Stimulated activated naive CD8-positive, alpha-beta T cell treated with anti-CD3 and anti-CD28 coated beads, Interleukin-15, Interleukin-2, amounts not matched to agents 100 ng/mL and 50 ng/mL, for 24 hours (primary cell): ENCODE results near the gene TMBIM1.
"Not testable (repeated sequence)": the region's sequence is repeated elsewhere in the genome, so short reads cannot be mapped to it uniquely, and the experiment has no call there.

Experiments used
- H3K27ac Mint-ChIP-seq: one replicate; pipeline ENCODE4 v1.8.0; 2021; ENCODE audit warnings: mild to moderate bottlenecking, mixed read lengths
- H3K27me3 Mint-ChIP-seq: one replicate; pipeline ENCODE4 v1.8.0; 2021; ENCODE audit warnings: mixed read lengths
- H3K36me3 Mint-ChIP-seq: one replicate; pipeline ENCODE4 v1.8.0; 2021; ENCODE audit warnings: low read depth, mixed read lengths
- H3K4me1 Mint-ChIP-seq: one replicate; pipeline ENCODE4 v1.8.0; 2021; ENCODE audit warnings: low read depth, mixed read lengths
- H3K4me3 Mint-ChIP-seq: one replicate; pipeline ENCODE4 v1.8.0; 2021; ENCODE audit warnings: mild to moderate bottlenecking, mixed read lengths
- H3K9me3 Mint-ChIP-seq: one replicate; pipeline ENCODE4 v1.8.0; 2021; ENCODE audit warnings: mixed read lengths

TMBIM1 gene

DNA sequence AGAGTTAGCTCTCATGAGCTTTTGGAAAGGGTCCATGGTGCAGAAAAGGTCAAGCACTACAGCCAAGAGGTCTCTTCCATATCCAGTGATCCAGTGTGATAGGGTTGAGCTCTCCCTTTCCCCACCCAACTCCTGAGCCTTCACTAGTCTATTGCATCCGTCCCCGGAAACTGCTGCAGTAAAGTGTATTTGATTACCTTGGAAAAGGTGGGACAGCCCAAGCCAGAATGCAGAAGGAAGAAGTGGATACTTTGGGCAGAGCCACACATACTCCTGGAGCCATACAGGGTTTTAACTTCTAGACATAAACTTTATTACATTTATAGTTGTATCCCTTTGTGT, 18.4 kb downstream of the TMBIM1 start:
- peak overlapping the region; percentile 31 for H3K27ac Mint-ChIP-seq
- peaks cover 37% of the 10 kb centered on the region for H3K36me3 Mint-ChIP-seq
- no peaks in the 10 kb centered on the region for H3K9me3 Mint-ChIP-seq
- H3K27me3 Mint-ChIP-seq = no peaks in the 10 kb centered on the region
- H3K4me3 Mint-ChIP-seq = no peak overlapping the region
- peaks cover 36% of the 10 kb centered on the region for H3K4me1 Mint-ChIP-seq

DNA sequence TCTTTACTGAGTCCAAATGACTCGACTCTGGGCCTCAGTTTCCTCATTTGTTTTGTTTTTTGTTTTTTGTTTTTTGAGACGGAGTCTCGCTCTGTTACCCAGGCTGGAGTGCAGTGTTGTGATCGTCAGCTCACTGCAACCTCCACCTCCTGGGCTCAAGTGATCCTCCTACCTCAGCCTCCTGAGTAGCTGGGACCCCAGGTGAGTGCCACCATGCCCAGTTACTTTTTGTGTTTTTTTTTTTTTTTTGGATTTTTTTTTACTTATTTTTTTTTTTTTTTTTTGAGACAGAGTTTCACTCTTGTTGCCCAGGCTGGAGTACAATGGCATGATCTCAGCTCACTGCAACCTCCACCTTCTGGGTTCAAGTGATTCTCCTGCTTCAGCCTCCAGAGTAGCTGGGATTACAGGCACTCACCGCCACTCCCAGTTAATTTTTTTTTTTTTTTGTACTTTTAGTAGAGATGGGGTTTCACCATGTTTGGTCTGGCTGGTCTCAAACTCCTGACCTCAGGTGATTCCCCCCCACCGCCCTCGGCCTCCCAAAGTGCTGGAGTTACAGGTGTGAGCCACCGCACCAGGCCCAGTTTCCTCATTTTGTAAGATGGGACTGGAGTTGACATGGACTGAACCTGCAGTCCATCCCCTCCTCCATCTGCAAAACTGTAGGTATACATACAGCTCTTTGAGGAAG, 18.9 kb downstream of the TMBIM1 start:
- not testable (repeated sequence) for H3K27me3 Mint-ChIP-seq, H3K4me3 Mint-ChIP-seq, H3K9me3 Mint-ChIP-seq
- Mint-ChIP-seq H3K27ac (peak overlapping the region; percentile 31), H3K4me1 (peaks cover 38% of the 10 kb centered on the region), H3K36me3 (peaks cover 37% of the 10 kb centered on the region)

DNA sequence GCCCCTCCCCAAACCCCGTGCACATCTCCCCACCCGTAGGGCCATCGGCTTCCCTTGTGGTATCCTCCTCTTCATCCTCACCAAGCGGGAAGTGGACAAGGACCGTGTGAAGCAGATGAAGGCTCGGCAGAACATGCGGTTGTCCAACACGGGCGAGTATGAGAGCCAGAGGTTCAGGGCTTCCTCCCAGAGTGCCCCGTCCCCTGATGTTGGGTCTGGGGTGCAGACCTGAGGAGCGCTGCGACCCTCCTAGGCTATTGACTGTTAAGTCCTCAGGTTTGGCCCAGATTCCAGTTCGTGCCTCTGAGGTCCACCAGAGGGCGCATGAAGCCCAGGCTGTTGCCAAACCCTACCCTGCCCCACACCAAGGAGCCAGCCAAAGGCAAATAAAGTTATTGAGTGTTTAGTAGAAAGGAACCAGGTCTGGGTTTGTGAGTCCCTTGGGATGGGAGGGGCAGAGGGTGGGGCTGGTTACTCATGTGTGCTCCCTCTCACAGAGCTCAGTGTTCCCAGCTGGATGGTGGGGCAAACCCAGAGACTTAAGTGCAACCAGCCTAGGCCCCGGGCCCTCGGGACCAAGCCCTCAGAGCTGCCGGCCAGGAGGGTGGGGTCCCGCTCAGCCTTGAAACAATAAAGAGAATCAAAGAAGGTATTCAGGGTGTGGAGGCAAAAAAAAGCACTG, 19.6 kb downstream of the TMBIM1 start:
- Mint-ChIP-seq H3K27me3 (no peaks in the 10 kb centered on the region), H3K36me3 (peaks cover 38% of the 10 kb centered on the region), H3K9me3 (no peaks in the 10 kb centered on the region), H3K4me3 (no peak overlapping the region), H3K4me1 (peaks cover 39% of the 10 kb centered on the region), H3K27ac (peak overlapping the region; percentile 94)

DNA sequence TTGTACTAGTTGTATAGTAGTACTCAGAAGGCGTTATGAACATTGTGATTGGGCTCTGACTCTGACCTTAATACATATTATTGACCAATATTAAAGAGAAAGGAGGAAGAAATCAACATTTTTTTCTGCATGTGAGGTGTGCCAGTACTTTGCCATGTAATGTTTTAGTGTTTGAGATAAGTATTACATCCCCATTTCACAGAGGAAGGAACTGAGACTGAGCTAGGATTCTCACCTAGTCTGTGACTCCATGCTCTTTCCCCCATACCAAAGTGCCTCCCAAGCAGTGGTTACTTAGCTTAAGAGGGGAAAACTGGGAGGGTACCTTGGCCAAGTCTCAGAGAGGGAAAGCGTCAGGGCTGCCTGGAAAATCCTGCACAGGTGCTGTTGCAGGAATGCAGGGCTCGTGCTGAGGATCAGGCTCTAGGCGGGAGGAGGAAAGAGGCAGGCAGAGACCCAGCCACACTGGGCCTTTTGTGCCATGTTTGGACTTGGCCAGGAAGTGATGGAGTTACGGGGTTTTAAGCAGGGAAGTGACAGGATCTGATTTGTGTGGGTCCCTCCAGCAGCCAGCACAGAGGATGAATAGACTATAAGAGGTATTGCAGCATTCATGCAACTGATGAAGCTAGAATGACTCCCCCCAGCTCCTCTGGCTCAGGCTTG, 20.3 kb downstream of the TMBIM1 start:
- H3K27ac Mint-ChIP-seq = peak overlapping the region; percentile 94
- H3K27me3 Mint-ChIP-seq = no peaks in the 10 kb centered on the region
- no peaks in the 10 kb centered on the region for H3K9me3 Mint-ChIP-seq
- peak overlapping the region; percentile 95 for H3K4me3 Mint-ChIP-seq
- peaks cover 46% of the 10 kb centered on the region for H3K4me1 Mint-ChIP-seq
- H3K36me3 Mint-ChIP-seq = peaks cover 38% of the 10 kb centered on the region

DNA sequence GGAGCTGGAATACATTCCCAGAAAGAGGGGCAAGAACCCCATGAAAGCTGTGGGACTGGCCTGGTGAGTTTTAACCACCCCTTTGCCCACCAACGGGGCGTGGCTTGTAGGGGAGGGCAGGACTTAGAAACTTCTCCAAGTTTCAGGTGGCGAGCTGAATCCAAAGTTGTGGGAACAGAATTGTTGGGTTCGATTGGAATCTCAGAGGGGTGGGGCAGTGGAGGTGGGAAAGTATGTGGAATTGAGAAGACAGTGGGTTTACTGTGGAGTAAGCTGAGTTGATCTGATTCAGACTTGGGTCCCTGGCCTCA, 20.9 kb downstream of the TMBIM1 start:
- H3K4me1 Mint-ChIP-seq = peaks cover 50% of the 10 kb centered on the region

DNA sequence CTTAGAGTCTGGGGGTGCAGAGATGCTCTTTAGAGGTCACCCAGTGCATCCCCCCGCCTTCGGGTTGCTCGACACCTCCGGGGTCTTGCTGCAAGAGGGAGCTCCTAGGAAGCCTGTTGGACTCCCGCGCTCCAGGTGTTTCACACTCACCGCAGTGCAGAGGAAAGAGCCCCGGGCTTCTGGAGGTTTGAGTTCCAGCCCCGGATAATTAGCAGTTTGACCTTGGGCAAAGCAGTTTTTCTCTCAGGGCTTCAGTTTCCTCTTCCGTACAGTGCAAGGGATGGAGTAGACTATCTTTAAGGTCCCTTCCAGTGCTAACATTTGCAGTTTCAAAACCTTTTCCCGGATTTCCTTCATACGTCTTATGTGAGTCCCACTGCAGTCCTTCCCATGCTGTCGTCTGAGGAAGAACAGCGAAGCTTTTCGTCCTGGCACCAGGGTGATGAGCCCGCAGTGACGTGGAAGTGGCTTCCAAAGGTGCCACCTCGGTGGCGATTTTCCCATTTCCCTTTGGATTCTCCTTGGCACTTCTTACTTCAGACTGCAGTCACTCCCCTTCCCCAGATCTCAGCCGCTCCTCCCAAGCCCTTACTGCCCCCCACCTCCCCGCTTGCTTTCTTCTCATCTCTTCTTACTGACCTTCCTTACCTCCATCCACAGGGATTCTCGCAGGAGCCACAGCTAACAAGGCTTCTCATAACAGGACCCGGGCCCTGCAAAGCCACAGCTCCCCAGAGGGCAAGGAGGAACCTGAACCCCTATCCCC, 21.4 kb downstream of the TMBIM1 start:
- no peaks in the 10 kb centered on the region for H3K27me3 Mint-ChIP-seq
- peaks cover 50% of the 10 kb centered on the region for H3K4me1 Mint-ChIP-seq
- H3K4me3 Mint-ChIP-seq = peak overlapping the region; percentile 95
- peaks cover 39% of the 10 kb centered on the region for H3K36me3 Mint-ChIP-seq
- peak overlapping the region; percentile 94 for H3K27ac Mint-ChIP-seq
- no peaks in the 10 kb centered on the region for H3K9me3 Mint-ChIP-seq

More for the DNA sequence above, 20.9 kb downstream of the TMBIM1 start:
- Mint-ChIP-seq H3K4me3 (peak overlapping the region; percentile 95), H3K36me3 (peaks cover 37% of the 10 kb centered on the region), H3K27me3 (no peaks in the 10 kb centered on the region), H3K27ac (peak overlapping the region; percentile 94), H3K9me3 (no peaks in the 10 kb centered on the region)

DNA sequence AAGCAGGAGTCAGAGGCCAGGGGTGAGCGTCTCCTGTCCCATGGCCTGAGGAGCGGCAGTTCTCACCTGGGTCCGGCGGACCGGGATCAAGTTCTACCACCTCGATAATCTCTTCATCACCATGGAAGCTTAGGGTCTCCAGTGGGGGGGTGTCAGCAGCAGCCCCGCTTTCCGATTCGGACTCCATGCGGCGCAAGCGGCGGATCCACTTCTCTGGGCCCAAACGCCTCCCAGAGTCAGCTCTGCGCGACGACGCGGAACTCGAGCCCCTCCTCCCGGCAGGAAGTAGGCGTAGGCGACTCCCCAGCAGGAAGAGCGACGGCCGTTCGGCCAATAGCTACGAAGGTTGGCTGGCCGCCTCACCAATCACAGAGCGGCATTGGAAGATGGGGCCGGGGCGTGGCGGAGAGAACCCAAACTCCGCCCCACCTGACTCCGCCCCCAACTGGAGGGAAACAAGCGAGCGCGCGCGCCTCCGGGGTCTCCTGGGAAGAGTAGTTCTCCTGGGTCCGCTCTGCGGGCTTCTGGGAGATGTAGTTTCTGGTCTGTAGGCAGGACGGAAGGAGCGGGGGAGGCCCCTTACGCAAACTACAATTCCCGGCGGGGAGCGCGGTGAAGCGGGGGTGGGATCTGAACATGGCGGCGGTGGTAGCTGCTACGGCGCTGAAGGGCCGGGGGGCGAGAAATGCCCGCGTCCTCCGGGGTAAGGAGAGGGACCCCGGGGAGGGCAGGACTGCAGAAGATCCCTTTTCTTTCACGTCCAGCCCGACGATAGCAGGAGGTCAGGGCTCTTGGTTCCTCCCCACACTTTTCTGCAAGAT, 22.2 kb downstream of the TMBIM1 start, which contains the start of the genes AAMP and PNKD:
TSS of gene AAMP (minus strand) at position 238 of the 821 bp plus-strand sequence. CDS start at position 187, 51 bp downstream.
TSS of gene PNKD (plus strand) at position 620 of the 821 bp plus-strand sequence. CDS start at position 637, 17 bp downstream.
- no peaks in the 10 kb centered on the region for H3K9me3 Mint-ChIP-seq

DNA sequence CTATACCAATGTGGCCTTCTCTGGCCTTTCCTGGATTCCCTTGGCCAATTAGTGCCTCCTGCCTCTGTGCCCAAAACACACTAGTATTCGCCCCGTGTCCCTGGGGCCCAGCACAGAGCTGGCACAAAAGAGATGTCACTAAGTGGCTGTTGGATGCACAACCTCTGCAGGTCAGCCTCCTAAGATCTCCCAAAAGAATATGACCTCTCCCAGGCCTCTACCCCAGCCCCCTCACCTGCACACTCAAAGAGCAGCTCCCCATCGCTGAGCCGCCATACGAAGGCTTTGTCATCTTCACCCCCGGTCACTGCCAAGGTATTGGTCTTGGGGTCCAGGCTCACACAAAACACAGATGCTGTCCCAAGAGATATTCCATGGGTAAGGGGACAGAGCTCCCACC, 25.0 kb downstream of the TMBIM1 start:
- Mint-ChIP-seq H3K9me3 (no peaks in the 10 kb centered on the region), H3K36me3 (peaks cover 31% of the 10 kb centered on the region), H3K4me3 (no peak overlapping the region), H3K4me1 (peaks cover 43% of the 10 kb centered on the region), H3K27ac (no peak overlapping the region), H3K27me3 (no peaks in the 10 kb centered on the region)

More for the DNA sequence above, 22.2 kb downstream of the TMBIM1 start, which contains the start of the genes AAMP and PNKD:
- H3K4me1 Mint-ChIP-seq = peaks cover 50% of the 10 kb centered on the region
- no peaks in the 10 kb centered on the region for H3K27me3 Mint-ChIP-seq
- H3K27ac Mint-ChIP-seq = peak within 1 kb of the TSS; percentile 94
- peaks cover 33% of the 10 kb centered on the region for H3K36me3 Mint-ChIP-seq
- peak within 1 kb of the TSS; percentile 95 for H3K4me3 Mint-ChIP-seq

DNA sequence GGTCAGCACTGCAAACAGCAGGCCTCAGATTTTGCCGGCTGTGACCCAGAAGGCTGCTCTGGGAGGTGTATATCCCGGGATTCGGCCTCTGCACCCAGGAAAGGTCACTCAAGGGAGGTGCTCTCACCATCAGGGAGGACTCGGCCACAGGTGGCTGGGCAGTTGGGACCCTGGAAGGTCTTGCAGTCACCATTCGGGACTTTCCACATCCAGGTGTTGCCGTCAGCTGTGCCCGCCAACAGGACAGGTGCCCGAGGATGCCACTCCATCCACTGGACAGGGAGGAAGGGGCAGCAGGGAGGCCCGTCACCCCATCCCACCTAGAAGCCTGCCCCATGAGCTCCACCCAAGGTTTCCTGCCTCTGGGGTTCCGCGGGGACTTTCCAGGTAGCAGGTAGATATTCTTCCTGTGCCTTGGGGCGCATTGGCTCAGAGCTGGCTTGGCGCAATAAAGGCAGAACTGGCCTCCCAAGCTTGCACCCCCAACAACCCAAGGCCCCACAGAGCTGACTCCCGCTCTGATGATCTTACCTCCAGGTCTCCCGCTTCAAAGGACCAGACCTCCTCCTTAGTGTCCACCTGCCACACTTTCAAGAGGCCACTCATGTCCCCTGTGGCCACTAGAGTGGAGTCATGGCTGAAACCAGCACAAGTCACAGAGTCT, 25.9 kb downstream of the TMBIM1 start:
- H3K4me1 Mint-ChIP-seq = peaks cover 36% of the 10 kb centered on the region
- no peaks in the 10 kb centered on the region for H3K9me3 Mint-ChIP-seq
- no peak overlapping the region for H3K27ac Mint-ChIP-seq
- H3K27me3 Mint-ChIP-seq = no peaks in the 10 kb centered on the region
- H3K4me3 Mint-ChIP-seq = no peak overlapping the region
- peaks cover 31% of the 10 kb centered on the region for H3K36me3 Mint-ChIP-seq

DNA sequence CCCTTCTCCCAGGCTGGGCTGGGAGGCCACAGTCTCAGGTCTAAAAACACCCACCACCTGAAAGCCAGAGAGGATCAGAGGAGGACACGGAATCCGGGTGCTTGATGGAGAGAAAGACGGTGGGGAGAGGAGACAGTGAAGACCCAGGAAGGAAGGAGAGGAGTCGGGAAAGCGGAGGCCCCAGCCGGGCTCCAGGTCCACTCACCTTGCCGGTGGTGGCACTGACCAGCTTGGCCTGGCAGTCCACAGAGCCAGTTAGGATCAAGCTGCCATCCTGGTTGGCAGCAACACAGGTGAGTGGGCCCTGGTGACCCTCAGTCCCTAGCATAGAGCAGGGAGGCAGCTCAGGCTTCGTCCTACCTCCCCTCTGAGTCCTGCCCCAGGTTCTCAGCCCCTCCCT, 26.7 kb downstream of the TMBIM1 start:
- no peaks in the 10 kb centered on the region for H3K9me3 Mint-ChIP-seq
- H3K4me1 Mint-ChIP-seq = peaks cover 31% of the 10 kb centered on the region

DNA sequence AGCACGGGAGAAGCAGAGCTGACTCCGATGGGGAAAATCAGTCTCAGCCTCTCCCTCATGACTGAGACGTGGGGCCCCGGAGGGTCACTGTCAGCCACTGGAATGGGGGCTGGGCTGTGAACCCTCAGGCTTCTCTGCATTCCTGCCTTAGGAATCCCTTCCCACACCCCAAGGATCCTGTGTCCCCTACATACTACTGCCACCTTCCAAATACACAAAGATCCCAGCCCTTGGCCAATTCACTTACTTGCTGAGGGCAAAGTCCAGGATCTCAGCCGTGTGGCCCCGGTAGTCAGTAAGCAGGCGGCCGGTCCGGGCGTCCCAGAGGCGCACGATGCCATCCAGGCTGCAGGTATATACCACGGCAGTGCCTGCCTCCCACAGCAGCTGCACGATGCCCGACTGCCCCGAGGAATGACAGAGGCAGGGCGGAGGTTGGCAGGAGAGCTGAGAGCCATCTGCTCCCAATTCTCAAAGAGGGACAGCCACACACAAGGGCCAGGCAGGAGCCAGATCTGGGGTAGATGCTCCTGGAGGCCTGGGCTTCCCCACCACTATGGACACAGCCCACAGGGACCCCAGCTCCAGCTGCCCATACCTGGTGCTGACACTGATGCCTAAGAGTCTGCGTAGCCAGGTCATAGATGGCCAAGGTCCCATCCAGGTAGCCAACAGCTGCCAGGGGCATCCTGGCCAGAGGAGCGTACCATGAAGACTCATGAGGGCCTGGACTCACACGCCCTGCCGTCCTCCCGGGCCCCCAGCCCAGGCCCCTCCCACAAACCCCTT, 27.3 kb downstream of the TMBIM1 start:
- Mint-ChIP-seq H3K36me3 (peaks cover 30% of the 10 kb centered on the region), H3K4me1 (peaks cover 31% of the 10 kb centered on the region), H3K9me3 (no peaks in the 10 kb centered on the region), H3K27me3 (no peaks in the 10 kb centered on the region), H3K27ac (no peak overlapping the region), H3K4me3 (no peak overlapping the region)

More for the DNA sequence above, 26.7 kb downstream of the TMBIM1 start:
- H3K27ac Mint-ChIP-seq = no peak overlapping the region
- no peak overlapping the region for H3K4me3 Mint-ChIP-seq
- peaks cover 31% of the 10 kb centered on the region for H3K36me3 Mint-ChIP-seq
- H3K27me3 Mint-ChIP-seq = no peaks in the 10 kb centered on the region

DNA sequence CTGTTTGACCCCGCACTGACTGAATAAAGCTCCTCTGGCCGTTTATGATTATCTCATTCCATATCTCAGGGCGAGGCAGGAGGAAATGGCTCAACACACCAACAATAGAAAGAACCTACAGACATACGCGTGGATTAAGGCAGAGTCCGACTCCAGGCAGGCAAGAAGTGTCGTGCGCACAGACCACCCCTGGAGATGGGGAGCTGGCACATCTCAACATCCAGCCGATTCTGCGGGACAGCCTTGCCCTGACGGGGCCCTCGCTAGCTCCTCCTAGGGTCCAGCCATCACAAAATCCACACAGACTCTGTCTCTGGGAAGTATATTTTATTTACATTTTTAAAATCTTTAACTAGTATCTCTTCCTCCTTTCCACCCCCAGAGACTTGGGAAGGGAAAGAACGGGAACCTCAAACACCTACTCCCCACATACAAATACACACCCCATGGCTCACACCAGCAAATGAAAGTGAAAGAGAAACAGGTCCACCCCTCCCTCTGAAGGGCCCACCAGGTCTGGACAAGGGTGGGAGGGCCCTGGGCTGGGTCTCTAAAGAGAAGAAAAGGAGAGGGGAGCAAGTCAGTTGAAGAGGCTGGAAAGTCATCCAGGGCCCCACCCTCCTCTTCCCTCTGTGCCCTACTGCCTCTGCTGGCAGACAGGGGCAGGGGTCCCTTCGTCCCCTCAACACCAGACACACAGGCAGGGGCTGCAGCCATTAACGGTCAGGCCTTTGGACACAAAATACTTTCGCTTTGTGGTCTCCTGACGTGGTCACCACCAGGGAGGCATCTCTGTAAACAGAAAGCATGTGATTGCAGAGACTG, 28.3 kb downstream of the TMBIM1 start:
- H3K36me3 Mint-ChIP-seq = peaks cover 22% of the 10 kb centered on the region
- H3K27ac Mint-ChIP-seq = peak overlapping the region; percentile 70
- H3K4me1 Mint-ChIP-seq = peaks cover 35% of the 10 kb centered on the region

More for the DNA sequence above, 28.3 kb downstream of the TMBIM1 start:
- Mint-ChIP-seq H3K9me3 (no peaks in the 10 kb centered on the region), H3K27me3 (no peaks in the 10 kb centered on the region), H3K4me3 (no peak overlapping the region)
